Measurements from ENCODE around the gene GPAT3.
"Not testable (repeated sequence)": the region's sequence is repeated elsewhere in the genome, so short reads cannot be mapped to it uniquely, and the experiment has no call there.

GPAT3 gene

GRCh38 chr4:83552083-83552482 lies 16.2 kb downstream of the GPAT3 start:
- DNase-seq (ENCODE audit: low read depth), result no peak

DNA sequence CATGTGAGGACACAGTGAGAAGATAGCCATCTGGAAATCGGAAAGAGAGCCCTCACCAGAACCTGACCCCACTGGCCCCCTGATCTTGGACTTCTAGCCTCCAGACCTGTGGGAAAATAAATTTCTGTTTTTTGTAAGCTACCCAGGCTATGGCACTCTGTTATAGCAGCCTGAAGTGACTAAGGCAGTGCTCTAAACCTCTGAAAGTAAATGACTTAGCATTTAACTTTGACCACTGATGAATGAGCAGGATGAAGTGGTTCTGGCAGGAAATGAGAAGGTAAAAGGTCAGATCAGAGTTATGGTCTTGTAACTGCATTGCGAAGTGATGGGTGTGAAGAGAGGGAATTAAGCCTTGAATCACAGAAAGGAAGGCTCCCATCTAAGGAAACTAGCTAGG lies 17.0 kb downstream of the GPAT3 start:
- no peak for DNase-seq (ENCODE audit: low read depth)

- DNase-seq (ENCODE audit: low read depth), result no peak
Measured at GRCh38 chr4:83556006-83556707, 20.2 kb downstream of the GPAT3 start.

- no peak for DNase-seq (ENCODE audit: low read depth)
Measured at GRCh38 chr4:83556816-83557215, 20.9 kb downstream of the GPAT3 start.

GRCh38 chr4:83558059-83558653 lies 22.2 kb downstream of the GPAT3 start:
- DNase-seq (ENCODE audit: low read depth), result no peak

DNA sequence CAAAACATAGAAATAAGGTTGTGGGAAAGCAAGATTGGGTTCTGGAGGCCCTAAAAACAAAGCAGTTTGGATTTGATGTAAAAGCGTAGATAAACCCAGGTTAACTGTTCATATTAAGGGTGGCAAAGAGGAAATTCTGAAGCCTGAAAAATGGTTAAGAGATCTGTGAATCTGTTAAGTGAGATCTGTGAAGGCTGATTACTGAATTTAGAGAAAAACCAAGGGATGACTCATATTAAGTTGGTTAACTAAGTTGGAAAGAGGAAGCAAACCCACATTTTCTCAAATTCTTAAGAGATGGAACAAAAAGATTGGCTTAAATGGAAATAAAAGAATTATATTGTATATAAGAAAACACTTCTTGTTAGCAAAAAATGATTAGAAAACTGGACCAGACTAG lies 22.8 kb downstream of the GPAT3 start:
- no peak for DNase-seq (ENCODE audit: low read depth)

DNA sequence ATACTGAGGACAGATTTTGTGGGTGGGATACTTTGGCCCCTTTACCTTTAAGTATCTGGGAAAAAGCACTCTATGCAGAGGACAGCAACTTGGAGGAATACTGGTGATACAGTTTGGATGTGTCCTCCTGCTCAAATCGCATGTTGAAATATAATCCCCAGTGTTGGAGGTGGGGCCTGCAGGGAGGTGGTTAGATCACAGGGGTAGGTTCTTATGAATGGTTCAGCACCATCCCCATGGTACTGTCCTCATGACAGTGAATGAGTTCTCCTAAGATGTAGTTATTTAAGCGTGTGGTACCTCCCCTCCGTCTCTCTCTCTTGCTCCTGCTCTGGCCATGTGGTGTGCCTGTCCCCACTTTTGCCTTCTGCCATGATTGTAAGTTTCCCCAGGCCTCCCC lies 24.6 kb downstream of the GPAT3 start:
- no peak for DNase-seq (ENCODE audit: low read depth)

GRCh38 chr4:83561381-83561780 lies 25.5 kb downstream of the GPAT3 start:
- no peak for DNase-seq (ENCODE audit: low read depth)

DNA sequence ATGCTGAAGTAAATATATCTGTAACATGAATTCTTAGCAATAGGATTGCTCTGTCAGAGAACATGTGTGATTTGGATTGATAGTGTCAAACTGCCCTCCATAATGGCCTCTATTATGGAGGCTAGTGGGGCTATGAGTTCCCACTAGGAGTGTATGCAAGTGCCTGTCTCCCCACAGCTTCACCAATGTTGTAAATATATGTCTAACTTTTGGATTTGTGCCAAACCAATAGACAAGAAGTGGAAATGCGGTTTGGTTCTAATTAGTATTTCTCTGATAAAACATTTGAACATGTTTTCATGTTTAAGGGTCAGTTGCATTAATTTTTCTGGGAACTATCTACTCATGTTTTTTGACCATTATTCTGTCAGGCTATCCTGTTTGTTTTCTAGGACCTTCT lies 28.1 kb downstream of the GPAT3 start:
- DNase-seq (ENCODE audit: low read depth), result no peak

- DNase-seq (ENCODE audit: low read depth), result no peak
Measured at GRCh38 chr4:83568062-83568461, 32.2 kb downstream of the GPAT3 start.

- DNase-seq (ENCODE audit: low read depth), result no peak
Measured at GRCh38 chr4:83569429-83569828, 33.5 kb downstream of the GPAT3 start.

DNA sequence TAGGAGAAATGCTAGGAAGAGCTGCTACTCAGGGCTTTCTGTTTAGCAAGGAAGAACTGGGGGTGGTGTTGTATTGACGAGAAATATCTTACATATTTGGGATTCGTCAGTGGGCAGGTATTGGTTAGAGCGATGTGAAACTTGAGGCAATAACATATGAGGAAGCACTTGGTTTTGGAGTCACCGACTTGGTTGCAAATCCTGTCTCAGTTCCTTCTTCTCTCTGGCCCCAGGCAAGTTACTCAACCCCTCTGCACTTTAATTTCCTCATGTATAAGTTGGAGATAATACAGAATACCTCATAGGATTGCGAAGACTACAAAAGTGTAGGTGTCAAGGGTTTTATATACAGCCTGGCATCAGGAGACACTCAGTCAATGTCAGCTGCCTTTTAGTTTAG lies 34.1 kb downstream of the GPAT3 start:
- no peak for DNase-seq (ENCODE audit: low read depth)

GRCh38 chr4:83572848-83573247 lies 36.9 kb downstream of the GPAT3 start:
- DNase-seq (ENCODE audit: low read depth), result no peak

GRCh38 chr4:83574247-83574646 lies 38.3 kb downstream of the GPAT3 start:
- DNase-seq (ENCODE audit: low read depth), result no peak

- DNase-seq (ENCODE audit: low read depth), result not testable (repeated sequence)
Measured at GRCh38 chr4:83576237-83576636, 40.3 kb downstream of the GPAT3 start.

- no peak for DNase-seq (ENCODE audit: low read depth)
Measured at GRCh38 chr4:83581411-83582288, 45.7 kb downstream of the GPAT3 start.

DNA sequence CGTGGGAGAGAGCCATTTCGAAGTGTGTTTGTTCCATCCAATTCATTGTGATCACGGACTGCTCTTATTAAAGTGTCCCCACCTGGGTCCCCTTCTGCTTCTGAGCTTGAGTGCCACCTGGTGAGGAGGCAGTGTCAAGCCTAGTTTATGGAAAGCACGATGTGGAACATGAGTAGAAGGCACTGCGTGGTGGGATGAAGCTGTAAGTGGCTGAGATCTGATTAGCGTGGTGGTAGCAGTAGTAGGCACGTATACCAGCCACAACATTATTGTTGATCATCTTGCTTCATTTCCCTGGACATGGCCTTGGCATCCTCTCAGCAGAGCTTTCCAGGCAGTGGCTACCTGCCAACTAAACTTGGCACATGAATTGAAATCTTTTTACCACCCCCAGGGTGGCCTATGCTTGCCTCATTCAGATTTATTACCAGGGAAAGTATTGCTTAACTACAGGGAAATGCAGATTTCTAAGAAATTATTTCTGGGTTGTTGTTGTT lies 46.4 kb downstream of the GPAT3 start:
- no peak for DNase-seq (ENCODE audit: low read depth)

GRCh38 chr4:83585982-83586508 lies 50.1 kb downstream of the GPAT3 start:
- DNase-seq (ENCODE audit: low read depth), result no peak

- no peak for DNase-seq (ENCODE audit: low read depth)
Measured at GRCh38 chr4:83589279-83589678, 53.4 kb downstream of the GPAT3 start.

GRCh38 chr4:83591056-83591455 lies 55.1 kb downstream of the GPAT3 start:
- no peak for DNase-seq (ENCODE audit: low read depth)

DNA sequence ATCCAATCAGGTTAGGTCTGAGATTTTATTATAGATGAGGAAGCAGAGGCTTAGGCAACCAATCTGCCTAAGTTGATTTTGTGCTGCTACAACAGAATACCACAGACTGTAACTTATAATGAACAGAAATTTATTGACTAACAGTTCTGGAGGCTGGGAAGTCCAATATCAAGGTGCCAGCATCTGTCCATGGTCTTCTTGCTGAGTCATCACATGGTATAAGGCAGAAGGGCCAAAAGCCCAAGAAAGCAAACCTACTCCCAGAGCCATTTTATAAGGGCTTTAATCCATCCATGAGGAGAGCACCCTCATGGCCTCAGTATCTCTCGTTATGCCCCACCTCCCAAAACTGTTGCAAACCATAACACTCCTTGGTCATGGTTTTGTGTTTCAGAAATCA lies 55.8 kb downstream of the GPAT3 start:
- DNase-seq (ENCODE audit: low read depth), result no peak

GRCh38 chr4:83599183-83599582 lies 63.3 kb downstream of the GPAT3 start:
- no peak for DNase-seq (ENCODE audit: low read depth)

- no peak for DNase-seq (ENCODE audit: low read depth)
Measured at GRCh38 chr4:83603129-83603528, 67.2 kb downstream of the GPAT3 start.
